HG02588 (cell line): ENCODE results near the gene TXN2.
"Not testable (repeated sequence)": the region's sequence is repeated elsewhere in the genome, so short reads cannot be mapped to it uniquely, and the experiment has no call there.

Experiments used
- ATAC-seq: cut with Tn5 transposase; IDR thresholded peaks from one replicate; pipeline ENCODE4 v1.9.1; 2021; ENCODE audit warnings: mild to moderate bottlenecking, moderate library complexity; ENCODE audit not compliant: unreplicated experiment

Gene TXN2

DNA sequence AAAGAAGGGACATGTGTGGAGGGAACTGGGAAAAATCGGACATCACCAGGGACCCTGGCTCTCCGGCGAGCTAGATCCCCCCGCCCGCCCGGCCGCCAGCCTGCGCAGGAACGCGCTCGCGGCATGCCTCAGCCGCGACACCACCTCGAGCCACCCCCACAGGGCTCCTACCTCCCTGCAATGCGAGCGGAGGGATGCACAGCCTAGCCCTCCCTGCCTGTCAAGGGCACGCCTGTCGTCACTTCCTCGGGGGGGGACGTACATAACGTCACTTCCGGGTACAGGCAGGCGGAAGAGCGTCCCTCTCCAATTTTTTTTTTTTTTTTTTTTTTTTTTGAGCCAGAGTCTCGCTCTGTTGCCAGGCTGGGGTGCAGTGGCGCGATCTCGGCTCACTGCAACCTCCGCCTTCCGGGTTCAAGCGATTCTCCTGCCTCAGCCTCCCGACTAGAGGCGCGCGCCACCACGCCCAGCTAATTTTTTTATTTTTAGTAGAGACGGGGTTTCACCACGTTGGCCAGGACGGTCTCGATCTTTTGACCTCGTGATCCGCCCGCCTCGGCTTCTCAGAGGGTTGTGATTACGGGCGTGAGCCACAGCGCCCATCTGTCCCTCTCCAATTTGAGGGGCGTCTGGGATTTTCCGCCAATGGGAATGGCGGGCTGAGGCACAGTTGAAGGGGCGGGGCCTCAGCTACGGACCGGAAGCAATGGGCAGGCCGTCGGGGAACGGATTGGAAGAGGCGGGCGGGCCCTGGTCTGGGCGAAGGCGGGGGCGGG, at the start of gene TXN2:
Gene TXN2 (minus strand): TSS at position 248 of the 776 bp plus-strand sequence. CDS start 803 bp downstream, outside the sequence.
- ATAC-seq = peak; percentile 80

GRCh38 chr22:36528795-36529751, 47.6 kb upstream of the TXN2 start, which contains the start of gene EIF3D:
Gene EIF3D (minus strand): TSS chr22:36529166. CDS start chr22:36526121, 3,045 bp downstream.
- ATAC-seq = peak; percentile 88

DNA sequence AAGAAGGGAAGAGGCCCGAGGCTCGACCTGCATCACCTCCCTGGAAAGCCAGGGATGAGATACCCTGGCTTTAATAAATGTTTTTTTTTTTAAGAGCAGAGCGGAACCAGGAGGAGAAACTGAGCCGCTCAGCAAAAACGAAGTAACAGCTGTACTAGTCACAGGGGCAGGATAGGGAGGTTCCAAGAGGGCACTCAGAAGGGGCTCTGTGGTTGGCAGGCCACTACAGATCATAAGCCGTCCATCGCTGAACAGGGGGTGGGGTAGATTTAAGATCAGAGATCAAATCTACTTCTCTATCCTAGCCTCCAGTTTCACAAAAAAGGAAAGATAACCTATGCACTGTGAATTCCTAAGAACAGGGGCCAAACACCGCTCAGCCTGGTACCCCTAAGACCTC, 46.9 kb upstream of the TXN2 start:
- no peak for ATAC-seq

GRCh38 chr22:36522662-36523061, 41.2 kb upstream of the TXN2 start:
- ATAC-seq = no peak

GRCh38 chr22:36520423-36520822, 39.0 kb upstream of the TXN2 start:
- no peak for ATAC-seq

GRCh38 chr22:36519906-36520305, 38.5 kb upstream of the TXN2 start:
- not testable (repeated sequence) for ATAC-seq

- ATAC-seq = no peak
Measured at GRCh38 chr22:36514766-36515165, 33.3 kb upstream of the TXN2 start.

DNA sequence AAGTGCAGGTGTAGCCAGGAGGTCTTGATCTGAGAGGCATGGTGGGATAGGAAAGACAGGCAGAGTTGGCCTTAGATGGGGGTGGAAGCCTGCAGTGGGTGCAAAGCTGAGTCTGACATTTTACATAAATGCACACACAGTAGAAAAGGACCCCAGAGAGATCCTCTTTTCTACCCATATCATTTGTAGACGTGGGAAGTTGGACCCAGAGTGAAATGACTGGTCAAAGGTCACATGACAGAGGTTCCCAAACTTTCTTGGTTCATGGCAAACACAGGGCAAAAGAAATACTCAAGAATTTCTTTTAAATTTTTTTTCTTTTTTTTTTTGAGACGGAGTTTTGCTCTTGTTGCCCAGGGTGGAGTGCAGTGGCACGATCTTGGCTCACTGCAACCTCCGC, 31.6 kb upstream of the TXN2 start:
- no peak for ATAC-seq

DNA sequence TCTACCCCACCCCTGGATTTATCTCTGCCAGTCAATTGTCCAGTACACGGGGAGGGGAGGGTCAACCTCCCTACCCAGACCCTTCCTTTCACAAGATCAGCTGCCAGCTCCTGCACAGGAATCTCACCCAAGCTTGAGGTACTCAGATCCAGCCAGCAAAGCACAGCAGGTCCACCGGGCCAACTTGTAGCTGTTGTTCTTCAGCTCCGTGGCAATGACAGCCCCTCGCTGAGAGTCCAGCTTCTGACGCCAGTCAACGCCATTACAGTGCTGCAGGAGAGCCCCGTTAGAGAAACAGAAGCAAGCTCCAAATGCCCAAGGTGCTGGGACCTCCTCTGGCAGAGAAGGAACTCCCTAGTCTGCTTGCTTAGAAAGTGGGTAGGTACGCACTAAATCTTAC, 30.9 kb upstream of the TXN2 start:
- ATAC-seq = no peak

DNA sequence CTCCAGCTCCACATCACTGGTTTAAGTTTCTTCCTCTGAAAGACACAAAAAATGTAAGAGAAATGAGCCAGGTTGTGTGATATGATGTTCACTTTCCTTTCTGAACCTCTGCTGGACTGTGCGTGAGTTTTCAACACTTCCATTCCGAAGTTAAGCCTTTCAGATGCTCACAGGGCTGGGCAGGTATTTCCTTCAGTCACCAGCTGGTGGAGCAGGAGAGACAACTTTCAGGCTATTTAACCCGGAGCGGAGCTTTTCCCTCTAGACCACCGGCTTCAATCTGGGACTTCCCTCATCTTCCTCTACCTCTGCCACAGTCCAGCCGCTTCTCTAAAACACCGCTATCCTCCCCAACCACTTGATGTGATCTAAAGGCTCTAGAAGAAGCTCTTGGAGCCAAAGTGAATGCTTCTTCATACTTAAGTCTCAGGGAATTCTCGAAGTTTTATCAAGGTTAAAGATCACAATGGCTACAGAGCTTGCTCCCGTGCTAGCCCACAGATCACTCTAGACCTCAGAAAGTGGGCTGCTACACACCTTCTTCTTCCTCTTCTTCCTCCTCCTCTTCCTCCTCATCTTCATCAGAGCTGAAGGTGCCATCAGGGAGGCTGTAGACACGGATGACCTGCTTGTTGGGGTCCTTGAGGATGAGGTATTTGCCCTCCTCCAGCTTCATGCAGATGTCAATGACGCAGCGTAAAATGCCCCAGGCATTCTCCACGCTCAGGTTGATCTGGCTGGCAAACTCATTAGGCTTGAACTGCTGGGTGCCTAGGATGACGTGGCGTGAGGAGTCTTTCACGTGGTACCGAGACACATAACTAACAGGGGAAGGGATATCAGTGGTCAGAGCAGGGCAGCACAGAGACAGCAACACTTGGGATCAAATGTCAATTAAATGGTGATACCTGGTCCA, 29.8 kb upstream of the TXN2 start:
- ATAC-seq = no peak

DNA sequence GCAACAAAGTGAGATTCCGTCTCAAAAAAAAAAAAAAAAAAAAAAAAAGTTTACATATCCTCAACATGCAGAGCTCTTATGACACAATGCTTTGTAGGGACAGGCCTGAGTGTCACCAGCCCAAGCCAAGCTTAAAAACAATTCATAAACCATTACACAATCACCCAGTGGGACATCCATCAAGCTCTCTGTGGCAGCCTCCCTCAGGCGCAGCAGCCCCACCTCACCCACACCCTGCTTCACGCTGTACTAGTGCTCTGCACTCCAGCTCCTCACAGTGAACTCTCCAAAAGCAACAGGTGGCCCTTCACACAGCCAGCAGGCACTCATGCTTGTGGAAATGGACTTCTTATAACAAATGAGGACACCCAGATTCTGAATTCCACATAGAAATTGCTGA, 28.9 kb upstream of the TXN2 start:
- no peak for ATAC-seq

GRCh38 chr22:36507518-36508010, 26.1 kb upstream of the TXN2 start:
- ATAC-seq = no peak

- peak; percentile 74 for ATAC-seq
Measured at GRCh38 chr22:36506637-36507517, 25.4 kb upstream of the TXN2 start, which contains the start of gene FOXRED2. Gene FOXRED2 (minus strand): TSS chr22:36507040. CDS start chr22:36506422, 618 bp downstream.

- no peak for ATAC-seq
Measured at GRCh38 chr22:36505998-36506635, 24.7 kb upstream of the TXN2 start.

GRCh38 chr22:36497910-36498665, 16.6 kb upstream of the TXN2 start:
- no peak for ATAC-seq

DNA sequence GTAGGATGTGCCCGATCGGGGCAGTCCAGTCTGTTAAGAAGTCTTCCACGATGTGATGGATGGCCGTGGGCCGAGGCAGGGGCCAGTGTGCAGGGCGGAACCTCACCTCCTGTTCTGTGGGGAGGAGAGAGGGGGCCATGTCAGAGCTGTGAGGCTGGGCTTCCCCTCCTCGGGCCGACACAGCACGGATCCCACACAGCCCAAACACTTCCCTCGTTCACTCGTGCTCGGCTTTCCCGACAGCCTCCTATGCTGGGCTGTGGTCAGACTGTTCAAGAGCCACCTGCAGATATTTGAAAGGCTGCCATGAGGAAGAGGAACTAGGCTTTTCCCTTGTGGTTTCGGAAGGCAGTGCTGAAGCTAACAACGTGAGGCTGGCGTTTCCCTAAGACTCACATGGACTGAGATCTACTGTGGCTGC, 12.3 kb upstream of the TXN2 start:
- no peak for ATAC-seq

DNA sequence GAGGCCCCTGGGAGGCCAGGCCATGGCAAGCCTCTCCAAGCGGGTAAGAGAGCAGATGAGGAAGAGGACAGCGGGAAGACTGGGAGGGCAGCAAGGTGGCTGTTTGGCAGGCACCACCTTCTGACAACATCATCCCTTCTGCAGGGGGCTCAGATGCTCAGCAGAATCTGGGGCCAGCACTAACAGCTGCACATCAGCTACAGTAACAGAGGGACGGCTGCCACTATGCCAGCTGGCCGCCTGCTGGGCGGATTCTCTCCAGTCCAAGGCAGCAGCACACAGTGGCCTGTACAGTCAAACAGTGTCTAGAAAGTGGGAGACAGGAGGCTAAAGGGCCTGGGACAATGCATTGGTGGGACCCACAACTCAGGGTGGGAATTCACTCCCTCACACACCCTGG, 10.7 kb upstream of the TXN2 start:
- ATAC-seq = no peak

DNA sequence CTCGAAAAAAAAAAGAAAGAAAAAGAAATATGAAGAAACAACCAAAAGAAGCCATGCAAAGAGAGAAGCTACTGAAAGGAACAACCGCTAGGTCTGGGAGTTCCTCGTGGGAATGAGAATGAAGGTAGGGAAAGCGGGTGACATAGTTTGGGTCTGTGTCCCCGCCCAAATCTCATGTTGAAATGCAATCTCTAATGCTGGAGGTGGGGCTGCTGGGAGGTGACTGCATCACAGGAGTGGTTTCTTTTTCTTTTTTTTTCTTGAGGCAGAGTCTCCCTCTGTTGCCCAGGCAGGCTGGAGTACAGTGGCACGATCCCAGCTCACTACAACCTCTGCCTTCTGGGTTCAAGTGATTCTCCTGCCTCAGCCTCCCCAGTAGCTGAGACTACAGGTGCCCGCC, 9.7 kb upstream of the TXN2 start:
- ATAC-seq = no peak
